T-cell (primary cell): Measurements from ENCODE around the gene OSGIN1. TPM values are rescaled to one million over a fixed set of nuclear protein-coding genes. Genes with fewer than 3 reads are reported as not detected.
A peak's percentile ranks its signal among the peaks of the same experiment; 100 is the strongest.

Experiments
- ATAC-seq, 4 experiments: fragments of 200-7000 bp in 3 of 4; fragments of 150-1000 bp in 1 of 4; cut with Tn5 transposase; replicated peaks in 1 of 4; 1 replicate in 3 of 4; 2 replicates in 1 of 4; pipeline ENCODE4 v1.10.0; 2021; ENCODE audit warnings: moderate library complexity in 3 of 4, mild to moderate bottlenecking in 2 of 4, moderate number of reproducible peaks in 1 of 4
- CTCF ChIA-PET, 2 donors: fragments of 300-600 bp; sonication (Branson Sonifier 250); formaldehyde crosslinking; loops; one replicate each; lab custom pipeline; 2022; ENCODE audit warnings: antibody characterized with exemption in 2 of 2; lab: Charles Lee
- POLR2A ChIA-PET, 2 donors: fragments of 300-600 bp; sonication (Branson Sonifier 250); formaldehyde crosslinking; loops; one replicate each; lab custom pipeline; 2022; ENCODE audit warnings: antibody characterized with exemption in 2 of 2; lab: Charles Lee
- DNase-seq, 35 experiments: peaks; one replicate each; pipeline versions ENCODE4 v3.0.0 to v3.0.0-alpha.2; 2013 to 2023
- H3K27ac ChIP-seq: one replicate; pipeline ENCODE4 v1.5.1; 2013; ENCODE audit warnings: low read length
- H3K27me3 ChIP-seq, 2 experiments: replicated peaks in 1 of 2; 1 replicate in 1 of 2; 2 replicates in 1 of 2; pipeline versions ENCODE4 v1.6.1 to v1.7.0; 2013; ENCODE audit warnings: low read length in 1 of 2, mixed read lengths in 1 of 2; ENCODE audit not compliant: control insufficient read depth in 2 of 2, insufficient read depth in 2 of 2; ENCODE audit errors: extremely low read depth in 1 of 2
- H3K36me3 ChIP-seq, 2 donors: 1 replicate in 1 of 2; 2 replicates in 1 of 2; pipeline versions ENCODE4 v1.6.1 to v1.7.0; 2013; ENCODE audit warnings: low read length in 1 of 2; ENCODE audit not compliant: control insufficient read depth in 2 of 2, insufficient read depth in 1 of 2; ENCODE audit errors: extremely low read depth in 1 of 2
- H3K4me1 ChIP-seq, 2 experiments: 1 replicate in 1 of 2; 2 replicates in 1 of 2; pipeline versions ENCODE4 v1.6.1 to v1.7.0; 2013; ENCODE audit warnings: low read length in 2 of 2, mixed read lengths in 1 of 2; ENCODE audit not compliant: insufficient read depth in 2 of 2, control insufficient read depth in 1 of 2; ENCODE audit errors: extremely low read depth in 1 of 2
- H3K4me3 ChIP-seq, 2 donors: 1 replicate in 1 of 2; 2 replicates in 1 of 2; pipeline versions ENCODE4 v1.5.1 to v1.7.0; 2013; ENCODE audit warnings: mild to moderate bottlenecking in 2 of 2, low read length in 1 of 2, moderate library complexity in 1 of 2; ENCODE audit not compliant: control insufficient read depth in 1 of 2; ENCODE audit errors: extremely low read depth in 1 of 2
- H3K9me3 ChIP-seq: 2 replicates; pipeline ENCODE4 v1.7.0; 2013
- H3K27ac Mint-ChIP-seq, 2 donors: one replicate each; pipeline ENCODE4 v1.8.0; 2020 to 2021; ENCODE audit warnings: mild to moderate bottlenecking in 2 of 2, mixed read lengths in 2 of 2
- H3K27me3 Mint-ChIP-seq, 2 donors: one replicate each; pipeline ENCODE4 v1.8.0; 2021 to 2022; ENCODE audit warnings: mixed read lengths in 2 of 2
- H3K36me3 Mint-ChIP-seq: one replicate; pipeline ENCODE4 v1.8.0; 2021; ENCODE audit warnings: mixed read lengths
- H3K4me1 Mint-ChIP-seq, 3 donors: one replicate each; pipeline ENCODE4 v1.8.0; 2020 to 2022; ENCODE audit warnings: mixed read lengths in 3 of 3, mild to moderate bottlenecking in 1 of 3
- H3K4me3 Mint-ChIP-seq, 3 donors: one replicate each; pipeline ENCODE4 v1.8.0; 2020 to 2022; ENCODE audit warnings: mild to moderate bottlenecking in 3 of 3, mixed read lengths in 3 of 3, moderate library complexity in 3 of 3
- H3K9me3 Mint-ChIP-seq, 3 donors: one replicate each; pipeline ENCODE4 v1.8.0; 2020 to 2022; ENCODE audit warnings: mixed read lengths in 3 of 3
- WGBS: methylation state at CpG from one replicate; pipeline ENCODE4 v1.1.5; 2013; ENCODE audit warnings: missing lambda C conversion rate; ENCODE audit not compliant: insufficient coverage; 5-methylcytosine and 5-hydroxymethylcytosine counted together
- total RNA-seq, 35 experiments: library from RNA in 6 of 35; stranded (reverse) in 6 of 35; fragments of 120-200 nt in 1 of 35; gene quantifications; one replicate each; pipeline versions ENCODE4 v1.2.1 to v1.2.4 and lab custom pipeline; 2013 to 2026

Gene OSGIN1
- total RNA-seq, 5 donors from 2014 or later (not counting 1 experiment from before 2014, with no cell fraction given): 0.41 to 2.8 (median 1.1) TPM

- Mint-ChIP-seq H3K4me3 (no peak overlapping the region), H3K27me3 (no peaks in the 10 kb centered on the region), H3K36me3 (peaks cover 17% of the 10 kb centered on the region), H3K9me3 (no peaks in the 10 kb centered on the region), H3K27ac (no peak overlapping the region), H3K4me1 (peaks cover 3 to 5% (median 4%) of the 10 kb centered on the region in 3 donors)
- DNase-seq (no peak), ATAC-seq (no peak)
- Histone ChIP-seq H3K36me3 (peaks cover 3 to 4% of the 10 kb centered on the region in 2 donors), H3K27ac (no peak overlapping the region), H3K4me1 (no peaks in the 10 kb centered on the region), H3K4me3 (no peak overlapping the region), H3K27me3 (no peaks in the 10 kb centered on the region), H3K9me3 (no peaks in the 10 kb centered on the region)
- ChIA-PET POLR2A (no interaction called here), CTCF (no interaction called here)
- WGBS: 70% methylated on average over 22 of the region's 27 CpGs
Measured at GRCh38 chr16:83925957-83926725, 26.9 kb upstream of the OSGIN1 start.

- H3K4me1 ChIP-seq: no peaks in the 10 kb centered on the region
- POLR2A ChIA-PET: interaction anchor here in 1 of 2 donors (0.5 kb wide), 1 partner anchor 260 kb away, joined by 3 read pairs; the partner anchor contains the start of gene TAF1C
- H3K9me3 ChIP-seq: no peaks in the 10 kb centered on the region
- 46% methylated on average over 31 of the region's 35 CpGs for WGBS
- H3K27ac Mint-ChIP-seq: no peak overlapping the region
- H3K27me3 ChIP-seq: no peaks in the 10 kb centered on the region
- H3K27me3 Mint-ChIP-seq: no peaks in the 10 kb centered on the region
- DNase-seq: peak in 31 of 35 experiments; percentile 13 to 66 (median 43)
- H3K36me3 Mint-ChIP-seq: peaks cover 12% of the 10 kb centered on the region
- peak; percentile 66 to 71 (median 70) for ATAC-seq
- CTCF ChIA-PET: no interaction called here
- H3K4me3 ChIP-seq: no peak overlapping the region
- no peak overlapping the region for H3K27ac ChIP-seq
- H3K4me1 Mint-ChIP-seq: peaks cover 3 to 5% (median 4%) of the 10 kb centered on the region in 3 donors
- H3K4me3 Mint-ChIP-seq: no peak overlapping the region
- no peaks in the 10 kb centered on the region for H3K9me3 Mint-ChIP-seq
- peaks cover under 1 to 4% of the 10 kb centered on the region in 2 donors for H3K36me3 ChIP-seq
Measured at GRCh38 chr16:83926726-83927397, 26.2 kb upstream of the OSGIN1 start.

DNA sequence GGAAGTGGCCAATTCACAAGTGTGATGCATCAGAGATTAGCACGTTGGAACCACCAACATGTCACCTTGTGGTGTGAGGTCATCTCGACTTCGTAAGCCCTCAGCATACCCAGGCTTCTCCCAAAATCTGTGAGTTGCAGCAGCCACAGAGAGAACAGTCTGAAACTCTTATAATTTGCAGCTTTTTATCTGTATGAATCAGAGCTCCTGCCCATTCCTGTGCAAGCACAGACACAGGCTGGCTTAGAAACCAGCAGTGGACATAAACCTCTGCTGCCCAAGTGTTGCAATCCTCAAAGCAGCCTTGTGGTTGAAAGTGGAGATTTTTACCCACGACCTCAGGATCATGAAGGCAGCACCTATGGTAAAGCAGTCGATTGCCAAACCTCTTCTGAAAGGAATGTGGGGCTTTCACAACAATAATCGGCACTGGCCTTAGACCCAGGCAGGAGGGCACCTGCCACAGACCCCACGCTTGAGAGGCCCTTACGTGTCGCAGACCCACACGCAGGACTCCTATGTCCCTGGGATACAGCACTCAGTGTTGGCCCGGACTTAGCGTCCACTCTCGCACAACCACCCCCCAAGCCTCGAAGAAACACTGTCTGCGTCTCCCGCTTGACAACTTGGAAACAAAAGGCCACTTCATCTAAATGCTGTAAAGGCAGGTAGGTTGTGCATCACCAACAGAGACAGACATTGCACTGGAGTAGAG is 24.5 kb upstream of the OSGIN1 start:
- H3K4me1 ChIP-seq: no peaks in the 10 kb centered on the region
- H3K4me3 ChIP-seq: no peak overlapping the region
- Mint-ChIP-seq H3K9me3 (no peaks in the 10 kb centered on the region), H3K36me3 (peaks cover 12% of the 10 kb centered on the region), H3K4me1 (peaks cover 3 to 5% (median 4%) of the 10 kb centered on the region in 3 donors), H3K27ac (no peak overlapping the region), H3K4me3 (no peak overlapping the region), H3K27me3 (no peaks in the 10 kb centered on the region)
- H3K36me3 ChIP-seq: peaks cover 0 to 4% of the 10 kb centered on the region in 2 donors
- no peak overlapping the region for H3K27ac ChIP-seq
- ATAC-seq: no peak
- H3K9me3 ChIP-seq: no peaks in the 10 kb centered on the region
- H3K27me3 ChIP-seq: peaks cover 0 to 5% of the 10 kb centered on the region in 2 experiments
- WGBS: 90% methylated on average over 11 of the region's 16 CpGs
- ChIA-PET CTCF (interaction anchor here in 1 of 2 donors (0.6 kb wide), 1 partner anchor 1335 kb away, joined by 3 read pairs; no protein-coding TSS in a partner anchor), POLR2A (no interaction called here)
- DNase-seq: no peak

GRCh38 chr16:83929811-83930555 is 23.1 kb upstream of the OSGIN1 start:
- DNase-seq: no peak
- ChIA-PET POLR2A (no interaction called here), CTCF (no interaction called here)
- H3K27me3 Mint-ChIP-seq: peaks cover 0 to 2% of the 10 kb centered on the region in 2 donors
- Histone ChIP-seq H3K9me3 (no peaks in the 10 kb centered on the region), H3K36me3 (peaks cover 0 to 4% of the 10 kb centered on the region in 2 donors), H3K4me3 (no peak overlapping the region), H3K27me3 (peaks cover 0 to 5% of the 10 kb centered on the region in 2 experiments), H3K27ac (no peak overlapping the region), H3K4me1 (no peaks in the 10 kb centered on the region)
- WGBS: 86% methylated on average over 14 of the region's 17 CpGs
- no peaks in the 10 kb centered on the region for H3K9me3 Mint-ChIP-seq
- no peak for ATAC-seq
- H3K4me1 Mint-ChIP-seq: peaks cover 3 to 10% (median 4%) of the 10 kb centered on the region in 3 donors
- no peak overlapping the region for H3K4me3 Mint-ChIP-seq
- H3K27ac Mint-ChIP-seq: no peak overlapping the region
- H3K36me3 Mint-ChIP-seq: peaks cover 12% of the 10 kb centered on the region

DNA sequence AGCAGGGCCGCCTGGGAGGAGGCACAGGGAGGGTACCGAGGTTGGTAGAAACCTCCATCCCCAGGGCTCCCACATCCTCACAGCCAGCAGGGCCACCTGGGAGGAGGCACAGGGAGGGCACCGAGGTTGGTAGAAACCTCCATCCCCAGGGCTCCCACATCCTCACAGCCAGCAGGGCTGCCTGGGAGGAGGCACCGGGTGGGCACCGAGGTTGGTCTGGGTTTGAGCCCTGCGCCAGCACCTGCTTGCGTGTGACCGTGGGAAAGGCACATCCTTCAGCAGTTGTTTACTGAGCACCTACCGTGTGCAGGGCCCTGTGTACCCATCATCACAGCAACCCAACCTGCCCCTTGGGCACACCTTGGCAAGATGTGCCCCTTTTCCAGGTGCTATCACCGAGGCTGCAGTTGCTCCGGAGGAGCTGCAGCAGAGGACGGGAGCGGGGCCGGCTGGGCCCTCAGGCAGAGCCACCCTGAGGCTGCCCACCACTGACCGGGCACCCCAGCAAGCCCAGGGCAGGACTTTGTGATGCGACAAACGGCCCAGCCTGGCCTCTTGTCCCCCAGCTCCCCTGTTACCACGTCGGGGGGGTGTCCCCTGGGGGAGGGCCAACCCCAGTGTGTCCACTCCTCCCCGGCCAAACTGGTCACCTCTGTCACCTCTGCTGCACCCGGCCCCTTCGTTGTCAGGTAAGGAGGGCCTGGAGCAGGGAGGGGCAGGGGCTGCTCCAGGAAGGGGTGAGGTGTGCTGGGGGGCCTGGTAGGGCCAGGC is 22.1 kb upstream of the OSGIN1 start:
- POLR2A ChIA-PET: no interaction called here

More for the DNA sequence above, 22.1 kb upstream of the OSGIN1 start:
- DNase-seq: no peak
- no peak overlapping the region for H3K27ac Mint-ChIP-seq
- H3K36me3 ChIP-seq: peaks cover 0 to 4% of the 10 kb centered on the region in 2 donors
- peaks cover 10% of the 10 kb centered on the region for H3K36me3 Mint-ChIP-seq
- no peaks in the 10 kb centered on the region for H3K4me1 ChIP-seq
- peaks cover 0 to 4% of the 10 kb centered on the region in 2 donors for H3K27me3 Mint-ChIP-seq
- no peak overlapping the region for H3K27ac ChIP-seq
- peaks cover 0 to 10% of the 10 kb centered on the region in 2 experiments for H3K27me3 ChIP-seq
- no peak for ATAC-seq
- H3K9me3 Mint-ChIP-seq: no peaks in the 10 kb centered on the region
- no peak overlapping the region for H3K4me3 ChIP-seq
- WGBS: 87% methylated on average over 15 of the region's 22 CpGs
- H3K4me3 Mint-ChIP-seq: no peak overlapping the region
- CTCF ChIA-PET: no interaction called here
- H3K9me3 ChIP-seq: no peaks in the 10 kb centered on the region
- H3K4me1 Mint-ChIP-seq: peaks cover 3 to 12% (median 4%) of the 10 kb centered on the region in 3 donors
